Mammary epithelial cell (primary cell): ENCODE data around the gene ELMOD3.

Experiments
- EZH2 ChIP-seq: IDR thresholded peaks from 2 replicates; pipeline ENCODE4 v1.6.1; 2012; ENCODE audit warnings: low read length, inconsistent platforms, borderline replicate concordance
- TF ChIP-seq, protein P1 (sequence below), 2 donors: IDR thresholded peaks in 1 of 2; conservative IDR thresholded peaks in 1 of 2; 2 replicates each; pipeline ENCODE4 v1.5.1; 2011 to 2012; ENCODE audit warnings: inconsistent platforms in 2 of 2, low read length in 2 of 2, mild to moderate bottlenecking in 2 of 2, control low read depth in 1 of 2, low read depth in 1 of 2; ENCODE audit not compliant: insufficient read depth in 1 of 2; ENCODE audit errors: extremely low read depth in 1 of 2

DNA sequence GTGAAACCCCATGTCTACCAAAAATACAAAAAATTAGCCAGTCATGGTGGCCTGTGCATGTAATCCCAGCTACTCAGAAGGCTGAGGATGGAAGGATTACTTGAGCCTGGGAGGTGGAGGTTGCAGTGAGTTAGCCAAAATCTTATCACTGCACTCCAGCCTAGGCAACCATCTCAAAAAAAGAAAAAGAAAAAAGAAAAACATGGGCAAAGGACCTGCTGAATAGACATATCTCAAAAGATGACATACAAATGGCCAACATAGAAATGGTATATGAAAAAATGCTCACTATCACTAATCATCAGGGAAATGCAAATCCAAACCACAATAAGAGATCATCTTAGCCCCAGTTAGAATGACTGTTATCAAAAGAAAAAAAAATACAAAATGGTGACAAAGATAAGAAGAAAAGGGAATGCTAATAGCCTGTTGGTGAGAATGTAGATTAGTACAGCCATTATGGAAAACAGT lies 25.4 kb upstream of the ELMOD3 start:
- TF ChIP-seq, protein P1, sequence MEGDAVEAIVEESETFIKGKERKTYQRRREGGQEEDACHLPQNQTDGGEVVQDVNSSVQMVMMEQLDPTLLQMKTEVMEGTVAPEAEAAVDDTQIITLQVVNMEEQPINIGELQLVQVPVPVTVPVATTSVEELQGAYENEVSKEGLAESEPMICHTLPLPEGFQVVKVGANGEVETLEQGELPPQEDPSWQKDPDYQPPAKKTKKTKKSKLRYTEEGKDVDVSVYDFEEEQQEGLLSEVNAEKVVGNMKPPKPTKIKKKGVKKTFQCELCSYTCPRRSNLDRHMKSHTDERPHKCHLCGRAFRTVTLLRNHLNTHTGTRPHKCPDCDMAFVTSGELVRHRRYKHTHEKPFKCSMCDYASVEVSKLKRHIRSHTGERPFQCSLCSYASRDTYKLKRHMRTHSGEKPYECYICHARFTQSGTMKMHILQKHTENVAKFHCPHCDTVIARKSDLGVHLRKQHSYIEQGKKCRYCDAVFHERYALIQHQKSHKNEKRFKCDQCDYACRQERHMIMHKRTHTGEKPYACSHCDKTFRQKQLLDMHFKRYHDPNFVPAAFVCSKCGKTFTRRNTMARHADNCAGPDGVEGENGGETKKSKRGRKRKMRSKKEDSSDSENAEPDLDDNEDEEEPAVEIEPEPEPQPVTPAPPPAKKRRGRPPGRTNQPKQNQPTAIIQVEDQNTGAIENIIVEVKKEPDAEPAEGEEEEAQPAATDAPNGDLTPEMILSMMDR (conservative IDR thresholded peaks at IDR 0.05 in 1 of 2, IDR thresholded peaks at IDR 0.05 in 1 of 2; ENCODE audit: extremely low read depth in 1 of 2, insufficient read depth in 1 of 2, low read depth in 1 of 2, low read length in 2 of 2) = no peak
- TF ChIP-seq EZH2 = no peak
